PC-3 (cell line): ENCODE results near the gene TUBE1.

Experiments used
- EZH2 ChIP-seq: fragments of 300-600 bp; sonication (generic); IDR thresholded peaks from one replicate; pipeline ENCODE4 v1.6.1; 2017; ENCODE audit warnings: antibody characterized with exemption, mild to moderate bottlenecking, low read length; ENCODE audit not compliant: unreplicated experiment
- EZH2phosphoT487 ChIP-seq: fragments of 300-600 bp; sonication (generic); IDR thresholded peaks from 2 replicates; pipeline ENCODE4 v1.6.1; 2018; ENCODE audit warnings: mild to moderate bottlenecking, antibody characterized with exemption, low read length, borderline replicate concordance
- TF ChIP-seq, protein P1 (sequence below): fragments of 300-600 bp; sonication (generic); conservative IDR thresholded peaks from 2 replicates; pipeline ENCODE4 v1.5.1; 2017; ENCODE audit warnings: antibody characterized with exemption, low read depth, mild to moderate bottlenecking, low read length

DNA sequence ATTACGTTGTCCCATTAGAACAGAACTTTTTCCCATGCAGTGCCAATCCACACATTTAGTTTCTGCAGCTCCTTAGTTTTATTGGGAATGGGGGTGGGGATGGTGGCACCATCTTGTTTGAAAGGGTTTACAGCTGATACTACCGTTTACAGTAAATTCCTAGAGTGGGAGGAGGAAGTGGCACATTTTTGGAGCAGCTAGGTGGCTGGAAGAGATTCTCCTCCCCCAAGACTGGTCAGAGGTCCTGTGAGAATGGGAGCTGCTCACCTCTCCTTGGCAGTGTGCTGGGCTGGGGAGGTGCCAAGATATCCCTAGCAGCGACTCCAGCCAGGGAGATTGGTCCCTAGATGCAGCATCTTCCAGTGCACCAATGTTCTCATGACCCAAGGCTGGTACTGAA is 45.7 kb downstream of the TUBE1 start:
- TF ChIP-seq, protein P1, sequence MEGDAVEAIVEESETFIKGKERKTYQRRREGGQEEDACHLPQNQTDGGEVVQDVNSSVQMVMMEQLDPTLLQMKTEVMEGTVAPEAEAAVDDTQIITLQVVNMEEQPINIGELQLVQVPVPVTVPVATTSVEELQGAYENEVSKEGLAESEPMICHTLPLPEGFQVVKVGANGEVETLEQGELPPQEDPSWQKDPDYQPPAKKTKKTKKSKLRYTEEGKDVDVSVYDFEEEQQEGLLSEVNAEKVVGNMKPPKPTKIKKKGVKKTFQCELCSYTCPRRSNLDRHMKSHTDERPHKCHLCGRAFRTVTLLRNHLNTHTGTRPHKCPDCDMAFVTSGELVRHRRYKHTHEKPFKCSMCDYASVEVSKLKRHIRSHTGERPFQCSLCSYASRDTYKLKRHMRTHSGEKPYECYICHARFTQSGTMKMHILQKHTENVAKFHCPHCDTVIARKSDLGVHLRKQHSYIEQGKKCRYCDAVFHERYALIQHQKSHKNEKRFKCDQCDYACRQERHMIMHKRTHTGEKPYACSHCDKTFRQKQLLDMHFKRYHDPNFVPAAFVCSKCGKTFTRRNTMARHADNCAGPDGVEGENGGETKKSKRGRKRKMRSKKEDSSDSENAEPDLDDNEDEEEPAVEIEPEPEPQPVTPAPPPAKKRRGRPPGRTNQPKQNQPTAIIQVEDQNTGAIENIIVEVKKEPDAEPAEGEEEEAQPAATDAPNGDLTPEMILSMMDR: no peak
- TF ChIP-seq EZH2 (no peak), EZH2phosphoT487 (no peak)
